ENCODE results near the gene BSPRY. TPM values are rescaled to one million over a fixed set of nuclear protein-coding genes. Genes with fewer than 3 reads are reported as not detected.
A peak's percentile ranks its signal among the peaks of the same experiment; 100 is the strongest.

BSPRY gene
- total and polyA plus RNA-seq, 2 of the 13 experiments (the other 11 are each of a cell fraction or from before 2014, with no cell fraction given), result 0.09 to 0.26 TPM

- TF ChIP-seq, protein P1, sequence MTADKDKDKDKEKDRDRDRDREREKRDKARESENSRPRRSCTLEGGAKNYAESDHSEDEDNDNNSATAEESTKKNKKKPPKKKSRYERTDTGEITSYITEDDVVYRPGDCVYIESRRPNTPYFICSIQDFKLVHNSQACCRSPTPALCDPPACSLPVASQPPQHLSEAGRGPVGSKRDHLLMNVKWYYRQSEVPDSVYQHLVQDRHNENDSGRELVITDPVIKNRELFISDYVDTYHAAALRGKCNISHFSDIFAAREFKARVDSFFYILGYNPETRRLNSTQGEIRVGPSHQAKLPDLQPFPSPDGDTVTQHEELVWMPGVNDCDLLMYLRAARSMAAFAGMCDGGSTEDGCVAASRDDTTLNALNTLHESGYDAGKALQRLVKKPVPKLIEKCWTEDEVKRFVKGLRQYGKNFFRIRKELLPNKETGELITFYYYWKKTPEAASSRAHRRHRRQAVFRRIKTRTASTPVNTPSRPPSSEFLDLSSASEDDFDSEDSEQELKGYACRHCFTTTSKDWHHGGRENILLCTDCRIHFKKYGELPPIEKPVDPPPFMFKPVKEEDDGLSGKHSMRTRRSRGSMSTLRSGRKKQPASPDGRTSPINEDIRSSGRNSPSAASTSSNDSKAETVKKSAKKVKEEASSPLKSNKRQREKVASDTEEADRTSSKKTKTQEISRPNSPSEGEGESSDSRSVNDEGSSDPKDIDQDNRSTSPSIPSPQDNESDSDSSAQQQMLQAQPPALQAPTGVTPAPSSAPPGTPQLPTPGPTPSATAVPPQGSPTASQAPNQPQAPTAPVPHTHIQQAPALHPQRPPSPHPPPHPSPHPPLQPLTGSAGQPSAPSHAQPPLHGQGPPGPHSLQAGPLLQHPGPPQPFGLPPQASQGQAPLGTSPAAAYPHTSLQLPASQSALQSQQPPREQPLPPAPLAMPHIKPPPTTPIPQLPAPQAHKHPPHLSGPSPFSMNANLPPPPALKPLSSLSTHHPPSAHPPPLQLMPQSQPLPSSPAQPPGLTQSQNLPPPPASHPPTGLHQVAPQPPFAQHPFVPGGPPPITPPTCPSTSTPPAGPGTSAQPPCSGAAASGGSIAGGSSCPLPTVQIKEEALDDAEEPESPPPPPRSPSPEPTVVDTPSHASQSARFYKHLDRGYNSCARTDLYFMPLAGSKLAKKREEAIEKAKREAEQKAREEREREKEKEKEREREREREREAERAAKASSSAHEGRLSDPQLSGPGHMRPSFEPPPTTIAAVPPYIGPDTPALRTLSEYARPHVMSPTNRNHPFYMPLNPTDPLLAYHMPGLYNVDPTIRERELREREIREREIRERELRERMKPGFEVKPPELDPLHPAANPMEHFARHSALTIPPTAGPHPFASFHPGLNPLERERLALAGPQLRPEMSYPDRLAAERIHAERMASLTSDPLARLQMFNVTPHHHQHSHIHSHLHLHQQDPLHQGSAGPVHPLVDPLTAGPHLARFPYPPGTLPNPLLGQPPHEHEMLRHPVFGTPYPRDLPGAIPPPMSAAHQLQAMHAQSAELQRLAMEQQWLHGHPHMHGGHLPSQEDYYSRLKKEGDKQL (CRISPR knock-in tag; IDR thresholded peaks at IDR 0.05; ENCODE audit: low read depth), result no peak
- TF ChIP-seq ZBTB25 (CRISPR knock-in tag; IDR thresholded peaks at IDR 0.05) (0 out of 2 replicates have a peak, but pooled peaks have one; percentile 24), HOXA7 (CRISPR knock-in tag; IDR thresholded peaks at IDR 0.05) (no peak), REL (CRISPR knock-in tag; conservative IDR thresholded peaks at IDR 0.05) (no peak), ATAD3A (CRISPR knock-in tag; IDR thresholded peaks at IDR 0.05) (no peak), ZBTB39 (CRISPR knock-in tag; IDR thresholded peaks at IDR 0.05) (no peak), MED8 (CRISPR knock-in tag; IDR thresholded peaks at IDR 0.05; ENCODE audit: insufficient replicate concordance) (no peak), SMARCC2 (IDR thresholded peaks at IDR 0.05) (no peak), TP53 (CRISPR knock-in tag; conservative IDR thresholded peaks at IDR 0.05) (peak; percentile 65; the same call in 1 of the 2 replicates), ZFP41 (CRISPR knock-in tag; IDR thresholded peaks at IDR 0.05; ENCODE audit: borderline replicate concordance) (no peak), HDAC6 (IDR thresholded peaks at IDR 0.05; ENCODE audit: low read depth, low read length) (no peak), KLF16 (CRISPR knock-in tag; IDR thresholded peaks at IDR 0.05) (peak in 1 of 2 experiments; percentile 90; a peak in 2 of 4 replicates), ELF1 (CRISPR knock-in tag; IDR thresholded peaks at IDR 0.05) (peak; percentile 97)
- TF ChIP-seq, protein P2, sequence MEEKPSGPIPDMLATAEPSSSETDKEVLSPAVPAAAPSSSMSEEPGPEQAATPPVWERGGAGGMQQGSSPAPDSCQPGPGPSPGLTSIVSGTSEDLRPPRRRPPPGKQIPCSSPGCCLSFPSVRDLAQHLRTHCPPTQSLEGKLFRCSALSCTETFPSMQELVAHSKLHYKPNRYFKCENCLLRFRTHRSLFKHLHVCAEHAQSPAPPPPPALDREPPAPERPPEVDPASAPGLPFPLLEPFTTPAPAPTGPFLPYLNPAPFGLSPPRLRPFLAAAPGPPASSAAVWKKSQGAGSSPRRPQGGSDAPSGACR (CRISPR knock-in tag; IDR thresholded peaks at IDR 0.05), result no peak
- TF ChIP-seq, protein P3, sequence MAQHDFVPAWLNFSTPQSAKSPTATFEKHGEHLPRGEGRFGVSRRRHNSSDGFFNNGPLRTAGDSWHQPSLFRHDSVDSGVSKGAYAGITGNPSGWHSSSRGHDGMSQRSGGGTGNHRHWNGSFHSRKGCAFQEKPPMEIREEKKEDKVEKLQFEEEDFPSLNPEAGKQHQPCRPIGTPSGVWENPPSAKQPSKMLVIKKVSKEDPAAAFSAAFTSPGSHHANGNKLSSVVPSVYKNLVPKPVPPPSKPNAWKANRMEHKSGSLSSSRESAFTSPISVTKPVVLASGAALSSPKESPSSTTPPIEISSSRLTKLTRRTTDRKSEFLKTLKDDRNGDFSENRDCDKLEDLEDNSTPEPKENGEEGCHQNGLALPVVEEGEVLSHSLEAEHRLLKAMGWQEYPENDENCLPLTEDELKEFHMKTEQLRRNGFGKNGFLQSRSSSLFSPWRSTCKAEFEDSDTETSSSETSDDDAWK (CRISPR knock-in tag; IDR thresholded peaks at IDR 0.05), result no peak
These were observed 51.9 kb downstream of the BSPRY start, which contains the start of gene ALAD (continued) for GRCh38 chr9:113401027-113401792.
